B cell (primary cell): ENCODE data around the gene FAM114A1. TPM values are rescaled to one million over a fixed set of nuclear protein-coding genes. Genes with fewer than 3 reads are reported as not detected.

Experiments used
- ATAC-seq: fragments of 200-7000 bp; cut with Tn5 transposase; one replicate; pipeline ENCODE4 v1.10.0; 2021; ENCODE audit warnings: low read depth, mild to moderate bottlenecking, moderate number of reproducible peaks, moderate library complexity
- CTCF ChIA-PET: fragments of 350-600 bp; sonication (Branson Sonifier 250); formaldehyde crosslinking; loops from one replicate; lab custom pipeline; 2021; ENCODE audit warnings: antibody characterized with exemption, inconsistent platforms; lab: Charles Lee
- POLR2A ChIA-PET: fragments of 350-600 bp; sonication (Branson Sonifier 250); formaldehyde crosslinking; loops from one replicate; lab custom pipeline; 2021; ENCODE audit warnings: antibody characterized with exemption; lab: Charles Lee
- DNase-seq: peaks from one replicate; pipeline ENCODE4 v3.0.0; 2013
- H2AFZ ChIP-seq: 2 replicates; pipeline ENCODE4 v1.6.1; 2012; ENCODE audit warnings: mild to moderate bottlenecking, low read depth, low read length; ENCODE audit not compliant: insufficient read depth, poor library complexity, severe bottlenecking
- H3K27ac ChIP-seq, 2 donors: 1 replicate in 1 of 2; 2 replicates in 1 of 2; pipeline ENCODE4 v1.5.1; 2012 to 2013; ENCODE audit warnings: low read length in 2 of 2, mild to moderate bottlenecking in 2 of 2, moderate library complexity in 1 of 2
- H3K27me3 ChIP-seq, 4 experiments: fragments of 200-600 bp in 1 of 4; sonication (generic) in 1 of 4; replicated peaks in 1 of 4; 1 replicate in 2 of 4; 2 replicates in 2 of 4; pipeline versions ENCODE4 v1.6.1 to v1.7.0; 2013 to 2016; ENCODE audit warnings: low read length in 3 of 4, mild to moderate bottlenecking in 2 of 4, mixed read lengths in 1 of 4, moderate library complexity in 1 of 4; ENCODE audit not compliant: insufficient read depth in 4 of 4, control insufficient read depth in 3 of 4; ENCODE audit errors: control extremely low read depth in 1 of 4
- H3K36me3 ChIP-seq, 2 experiments: replicated peaks in 1 of 2; 1 replicate in 1 of 2; 2 replicates in 1 of 2; pipeline versions ENCODE4 v1.6.1 to v1.7.1; 2013; ENCODE audit warnings: low read length in 1 of 2; ENCODE audit not compliant: insufficient read depth in 2 of 2, control insufficient read depth in 1 of 2; ENCODE audit errors: control extremely low read depth in 1 of 2, extremely low read depth in 1 of 2
- H3K4me1 ChIP-seq, 2 donors: fragments of 200-600 bp in 1 of 2; sonication (generic) in 1 of 2; 1 replicate in 1 of 2; 2 replicates in 1 of 2; pipeline versions ENCODE4 v1.5.1 to v1.6.1; 2013 to 2017; ENCODE audit warnings: low read length in 2 of 2; ENCODE audit not compliant: control insufficient read depth in 2 of 2, insufficient read depth in 2 of 2
- H3K4me2 ChIP-seq: replicated peaks from 2 replicates; pipeline ENCODE3; 2012; ENCODE audit warnings: mild to moderate bottlenecking, low read depth, low read length; ENCODE audit not compliant: poor library complexity, severe bottlenecking
- H3K4me3 ChIP-seq, 5 experiments: fragments of 200-600 bp in 1 of 5; sonication (generic) in 1 of 5; 1 replicate in 3 of 5; 2 replicates in 2 of 5; pipeline versions ENCODE4 v1.5.1 to v1.7.0; 2011 to 2016; ENCODE audit warnings: low read length in 4 of 5, mild to moderate bottlenecking in 4 of 5, low read depth in 2 of 5, control low read depth in 1 of 5, moderate library complexity in 1 of 5; ENCODE audit not compliant: insufficient read depth in 1 of 5; ENCODE audit errors: control extremely low read depth in 1 of 5, extremely low read depth in 1 of 5
- H3K79me2 ChIP-seq: fragments of 200-600 bp; sonication (generic); one replicate; pipeline ENCODE4 v1.6.0; 2016; ENCODE audit warnings: low read length; ENCODE audit not compliant: control insufficient read depth, insufficient read depth
- H3K9ac ChIP-seq: fragments of 200-600 bp; sonication (generic); 2 replicates; pipeline ENCODE4 v1.6.1; 2017; ENCODE audit warnings: mild to moderate bottlenecking, low read length, moderate library complexity
- H3K9me3 ChIP-seq, 3 donors: one replicate each; pipeline versions ENCODE4 v1.6.1 to v1.7.1; 2013; ENCODE audit warnings: low read length in 2 of 3; ENCODE audit not compliant: control insufficient read depth in 2 of 3, insufficient read depth in 1 of 3; ENCODE audit errors: control extremely low read depth in 1 of 3
- H4K20me1 ChIP-seq: 2 replicates; pipeline ENCODE4 v1.6.0; 2012; ENCODE audit warnings: mild to moderate bottlenecking, low read length; ENCODE audit not compliant: insufficient read depth, control insufficient read depth, poor library complexity, severe bottlenecking
- H3K27ac Mint-ChIP-seq: one replicate; pipeline ENCODE4 v1.8.0; 2021; ENCODE audit warnings: mixed read lengths
- H3K27me3 Mint-ChIP-seq: one replicate; pipeline ENCODE4 v1.8.0; 2021; ENCODE audit warnings: mixed read lengths
- H3K4me1 Mint-ChIP-seq: one replicate; pipeline ENCODE4 v1.8.0; 2021; ENCODE audit warnings: mixed read lengths
- H3K4me3 Mint-ChIP-seq: one replicate; pipeline ENCODE4 v1.8.0; 2021; ENCODE audit warnings: mixed read lengths
- H3K9me3 Mint-ChIP-seq: one replicate; pipeline ENCODE4 v1.8.0; 2022; ENCODE audit warnings: mixed read lengths; ENCODE audit not compliant: insufficient read depth
- EZH2 ChIP-seq: IDR thresholded peaks from 2 replicates; pipeline ENCODE4 v1.6.1; 2012; ENCODE audit warnings: borderline replicate concordance, low read depth, mild to moderate bottlenecking, moderate library complexity, low read length; ENCODE audit not compliant: insufficient read depth, poor library complexity, severe bottlenecking
- WGBS: methylation state at CpG from one replicate; pipeline ENCODE4 v1.1.5; 2013; ENCODE audit warnings: missing lambda C conversion rate; ENCODE audit not compliant: insufficient coverage; 5-methylcytosine and 5-hydroxymethylcytosine counted together
- intact Hi-C: fragments of 100-400 bp; cut with micrococcal nuclease; formaldehyde crosslinking; loops from one replicate; pipeline ENCODE4 v1.10.0; 2022
- polyA plus RNA-seq: library from polyadenylated mRNA; depleted of rRNA; stranded (reverse); fragments of >200 nt; gene quantifications from 2 replicates; pipeline ENCODE4 v1.2.3, GENCODE V29; 2012
- total RNA-seq, 2 donors: library from RNA; stranded (reverse); fragments of 120-200 nt in 1 of 2; gene quantifications; 1 replicate in 1 of 2; 2 replicates in 1 of 2; pipeline versions ENCODE4 v1.2.3 to v1.2.4, GENCODE V29; 2013 to 2022
- TF ChIP-seq, protein P1 (sequence below): fragments of 200-600 bp; IDR thresholded peaks from one replicate; pipeline ENCODE4 v1.8.0; 2022; ENCODE audit warnings: antibody characterized with exemption, mild to moderate bottlenecking

Gene FAM114A1
- total and polyA plus RNA-seq, 2 donors (not counting 1 experiment from before 2014, with no cell fraction given): 0.30 to 2.9 TPM

DNA sequence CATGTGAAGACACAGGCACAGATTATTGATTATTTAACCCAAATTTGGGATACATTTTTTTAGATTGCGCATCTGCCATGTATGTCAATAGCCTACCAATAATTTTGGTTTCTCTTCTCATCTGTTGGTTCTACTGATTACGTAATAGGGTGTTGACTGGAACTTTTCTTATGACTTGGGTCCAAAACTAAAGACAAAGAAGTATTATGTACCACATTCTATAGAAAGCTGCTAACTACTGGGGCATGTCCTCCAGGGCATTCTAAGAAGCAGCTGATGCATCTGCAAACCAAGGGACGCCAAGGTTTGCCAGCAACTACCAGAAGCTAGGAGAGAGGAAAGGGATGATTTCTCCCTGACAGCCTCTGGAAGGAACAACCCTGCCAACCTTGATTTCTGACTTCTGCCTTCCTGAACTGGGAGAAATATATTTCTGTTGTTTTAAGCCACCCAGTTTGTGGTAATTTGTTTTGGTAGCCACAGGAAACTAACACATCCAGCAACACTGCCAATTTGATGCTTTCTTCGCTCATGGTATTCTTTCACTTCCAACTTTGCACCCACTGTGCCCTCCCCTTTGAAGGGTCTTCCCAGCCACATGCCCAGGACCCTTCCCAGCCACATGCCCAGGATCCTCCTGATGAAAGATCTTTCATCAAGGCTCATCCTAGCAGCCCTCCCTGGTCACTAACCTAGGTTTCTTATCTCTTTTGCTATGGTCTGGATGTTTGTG, 47.1 kb upstream of the FAM114A1 start:
- Histone ChIP-seq H3K4me1 (peaks cover 42 to 47% of the 10 kb centered on the region in 2 donors), H3K9ac (no peak overlapping the region), H3K4me2 (peak overlapping the region; percentile 48), H3K27me3 (no peaks in the 10 kb centered on the region), H3K79me2 (peaks cover 63% of the 10 kb centered on the region), H3K4me3 (no peak overlapping the region), H3K9me3 (peaks cover 0 to 15% (median 15%) of the 10 kb centered on the region in 3 donors), H3K36me3 (peaks cover 0 to 16% of the 10 kb centered on the region in 2 experiments), H2AFZ (peak overlapping the region; percentile 0), H4K20me1 (no peaks in the 10 kb centered on the region), H3K27ac (peak overlapping the region; percentile 4 to 84)
- DNase-seq (peak; percentile 29), ATAC-seq (no peak)
- WGBS: 60% methylated on average over 3 of the region's 4 CpGs
- Mint-ChIP-seq H3K9me3 (peaks cover 7% of the 10 kb centered on the region), H3K4me3 (peak overlapping the region; percentile 73), H3K27me3 (no peaks in the 10 kb centered on the region), H3K27ac (peak overlapping the region; percentile 87), H3K4me1 (peaks cover 46% of the 10 kb centered on the region)
- ChIA-PET CTCF (interaction anchor here (1.0 to 2.7 kb wide), 5 partner anchors 15 to 59 kb away, joined by 3 to 9 read pairs (median 4); no protein-coding TSS in a partner anchor), POLR2A (no interaction called here)
- TF ChIP-seq EZH2: no peak
- TF ChIP-seq, protein P1, sequence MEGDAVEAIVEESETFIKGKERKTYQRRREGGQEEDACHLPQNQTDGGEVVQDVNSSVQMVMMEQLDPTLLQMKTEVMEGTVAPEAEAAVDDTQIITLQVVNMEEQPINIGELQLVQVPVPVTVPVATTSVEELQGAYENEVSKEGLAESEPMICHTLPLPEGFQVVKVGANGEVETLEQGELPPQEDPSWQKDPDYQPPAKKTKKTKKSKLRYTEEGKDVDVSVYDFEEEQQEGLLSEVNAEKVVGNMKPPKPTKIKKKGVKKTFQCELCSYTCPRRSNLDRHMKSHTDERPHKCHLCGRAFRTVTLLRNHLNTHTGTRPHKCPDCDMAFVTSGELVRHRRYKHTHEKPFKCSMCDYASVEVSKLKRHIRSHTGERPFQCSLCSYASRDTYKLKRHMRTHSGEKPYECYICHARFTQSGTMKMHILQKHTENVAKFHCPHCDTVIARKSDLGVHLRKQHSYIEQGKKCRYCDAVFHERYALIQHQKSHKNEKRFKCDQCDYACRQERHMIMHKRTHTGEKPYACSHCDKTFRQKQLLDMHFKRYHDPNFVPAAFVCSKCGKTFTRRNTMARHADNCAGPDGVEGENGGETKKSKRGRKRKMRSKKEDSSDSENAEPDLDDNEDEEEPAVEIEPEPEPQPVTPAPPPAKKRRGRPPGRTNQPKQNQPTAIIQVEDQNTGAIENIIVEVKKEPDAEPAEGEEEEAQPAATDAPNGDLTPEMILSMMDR: no peak
- intact Hi-C loops: no loop called here

DNA sequence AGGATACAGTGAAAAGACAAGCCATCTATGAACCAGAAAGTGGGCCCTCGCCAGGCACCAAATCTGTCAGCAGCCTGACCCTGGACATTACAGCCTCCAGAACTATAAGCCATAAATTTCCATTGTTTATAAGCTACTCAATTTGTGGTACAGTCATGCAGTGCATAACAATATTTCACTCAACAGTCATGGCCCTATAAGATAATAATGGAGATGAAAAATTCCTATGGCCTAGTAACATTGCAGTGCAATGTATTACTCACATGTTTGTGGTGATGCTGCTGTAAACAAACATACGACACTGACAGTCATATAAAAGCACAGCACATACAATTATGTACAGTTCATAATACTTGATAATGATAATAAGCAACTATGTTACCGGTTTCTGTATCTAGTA, 45.9 kb upstream of the FAM114A1 start:
- Mint-ChIP-seq H3K27ac (peak overlapping the region; percentile 41), H3K4me1 (peaks cover 41% of the 10 kb centered on the region), H3K9me3 (peaks cover 10% of the 10 kb centered on the region), H3K4me3 (no peak overlapping the region), H3K27me3 (no peaks in the 10 kb centered on the region)
- peaks cover 32 to 36% of the 10 kb centered on the region in 2 donors for H3K4me1 ChIP-seq
- H3K79me2 ChIP-seq: peaks cover 73% of the 10 kb centered on the region
- CTCF ChIA-PET: interaction anchor here (1.0 to 2.7 kb wide), 4 partner anchors 16 to 39 kb away, joined by 4 to 9 read pairs (median 6); partner anchors contain the start of gene TLR10
- no peaks in the 10 kb centered on the region for H3K27me3 ChIP-seq
- peaks cover 0 to 28% of the 10 kb centered on the region in 2 experiments for H3K36me3 ChIP-seq
- ATAC-seq (no peak), DNase-seq (no peak)
- TF ChIP-seq EZH2: no peak
- TF ChIP-seq, protein P1: no peak
- H3K4me3 ChIP-seq: no peak overlapping the region
- H4K20me1 ChIP-seq: no peaks in the 10 kb centered on the region
- H2AFZ ChIP-seq: no peak overlapping the region
- POLR2A ChIA-PET: interaction anchor here (0.9 kb wide), 1 partner anchor 10 kb away, joined by 3 read pairs; no protein-coding TSS in a partner anchor
- no peak overlapping the region for H3K9ac ChIP-seq
- H3K4me2 ChIP-seq: no peak overlapping the region
- intact Hi-C loops: no loop called here
- peaks cover 0 to 13% (median 12%) of the 10 kb centered on the region in 3 donors for H3K9me3 ChIP-seq
- peak overlapping the region in 1 of 2 donors; percentile 2 for H3K27ac ChIP-seq
- WGBS: no CpG with 5 or more reads among the region's 3 CpGs
